Calu3 (cell line): ENCODE measurements around the gene ZBTB40. TPM values are rescaled to one million over a fixed set of nuclear protein-coding genes. Genes with fewer than 3 reads are reported as not detected.

Source experiments
- BruUV-seq: library from RNA; stranded (reverse); fragments of 400-500 nt; replicated peaks from 2 replicates; lab custom pipeline; 2021; lab: Mats Ljungman, UMichigan
- CTCF ChIA-PET: fragments of 300-600 bp; sonication (Branson Sonifier 250); formaldehyde crosslinking; loops from one replicate; lab custom pipeline; 2022; ENCODE audit warnings: antibody characterized with exemption; lab: Charles Lee
- DNase-seq: peaks from one replicate; pipeline ENCODE4 v3.0.0; 2022
- H3K27ac Mint-ChIP-seq: one replicate; pipeline ENCODE4 v1.8.0; 2022; ENCODE audit warnings: mixed read lengths; ENCODE audit not compliant: unreplicated experiment
- H3K27me3 Mint-ChIP-seq: one replicate; pipeline ENCODE4 v1.8.0; 2022; ENCODE audit warnings: mixed read lengths; ENCODE audit not compliant: unreplicated experiment
- H3K36me3 Mint-ChIP-seq: one replicate; pipeline ENCODE4 v1.8.0; 2022; ENCODE audit warnings: mild to moderate bottlenecking, moderate library complexity, mixed read lengths; ENCODE audit not compliant: insufficient read depth, unreplicated experiment
- H3K4me1 Mint-ChIP-seq: one replicate; pipeline ENCODE4 v1.8.0; 2022; ENCODE audit warnings: mild to moderate bottlenecking, low read depth, mixed read lengths; ENCODE audit not compliant: unreplicated experiment
- H3K4me3 Mint-ChIP-seq: one replicate; pipeline ENCODE4 v1.8.0; 2022; ENCODE audit warnings: mild to moderate bottlenecking, low read depth, moderate library complexity, mixed read lengths; ENCODE audit not compliant: unreplicated experiment
- H3K9me3 Mint-ChIP-seq: one replicate; pipeline ENCODE4 v1.8.0; 2022; ENCODE audit warnings: low read depth, mixed read lengths; ENCODE audit not compliant: unreplicated experiment
- CTCF ChIP-seq: fragments of 200-600 bp; IDR thresholded peaks from one replicate; pipeline ENCODE4 v1.8.0; 2022; ENCODE audit warnings: antibody characterized with exemption; ENCODE audit not compliant: unreplicated experiment
- intact Hi-C: fragments of 100-400 bp; cut with micrococcal nuclease; formaldehyde crosslinking; loops from one replicate; pipeline ENCODE4 v1.10.0; 2022; ENCODE audit not compliant: unreplicated experiment
- total RNA-seq: library from RNA; stranded (reverse); gene quantifications from 2 replicates; pipeline ENCODE4 v1.2.3, GENCODE V29; 2022

Gene ZBTB40
- total RNA-seq, 1 experiment from 2014 or later = 18.7 TPM

- CTCF ChIA-PET = interaction anchor here (1.4 kb wide), 1 partner anchor 22 kb away, joined by 3 read pairs; no protein-coding TSS in a partner anchor
- Mint-ChIP-seq H3K27me3 (no peaks in the 10 kb centered on the region), H3K27ac (no peak overlapping the region), H3K9me3 (no peaks in the 10 kb centered on the region), H3K4me3 (no peak overlapping the region), H3K4me1 (no peaks in the 10 kb centered on the region), H3K36me3 (peaks cover 6% of the 10 kb centered on the region)
- TF ChIP-seq CTCF = no peak
- no peak for DNase-seq
- BruUV-seq = no TSS peak
- intact Hi-C loops = no loop called here
Observed at GRCh38 chr1:22520871-22521270, 69.2 kb downstream of the ZBTB40 start.

- BruUV-seq = no TSS peak
- no peak overlapping the region for H3K4me3 Mint-ChIP-seq
- CTCF ChIA-PET = interaction anchor here (1.4 kb wide), 1 partner anchor 22 kb away, joined by 3 read pairs; no protein-coding TSS in a partner anchor
- no peak for TF ChIP-seq CTCF
- H3K27me3 Mint-ChIP-seq = no peaks in the 10 kb centered on the region
- intact Hi-C loops = no loop called here
- no peak overlapping the region for H3K27ac Mint-ChIP-seq
- peaks cover 6% of the 10 kb centered on the region for H3K36me3 Mint-ChIP-seq
- no peak for DNase-seq
- H3K9me3 Mint-ChIP-seq = no peaks in the 10 kb centered on the region
- no peaks in the 10 kb centered on the region for H3K4me1 Mint-ChIP-seq
Observed at GRCh38 chr1:22521692-22522091, 70.0 kb downstream of the ZBTB40 start.

GRCh38 chr1:22522221-22522743 is 70.6 kb downstream of the ZBTB40 start:
- intact Hi-C loops = no loop called here
- H3K27ac Mint-ChIP-seq = no peak overlapping the region
- no peaks in the 10 kb centered on the region for H3K9me3 Mint-ChIP-seq
- TF ChIP-seq CTCF = no peak
- H3K27me3 Mint-ChIP-seq = no peaks in the 10 kb centered on the region
- H3K36me3 Mint-ChIP-seq = peaks cover 6% of the 10 kb centered on the region
- no peaks in the 10 kb centered on the region for H3K4me1 Mint-ChIP-seq
- CTCF ChIA-PET = interaction anchor here (1.4 kb wide), 1 partner anchor 23 kb away, joined by 3 read pairs; no protein-coding TSS in a partner anchor
- BruUV-seq = no TSS peak
- H3K4me3 Mint-ChIP-seq = no peak overlapping the region
- no peak for DNase-seq

GRCh38 chr1:22524481-22524880 is 72.8 kb downstream of the ZBTB40 start:
- no peak for DNase-seq
- no peak overlapping the region for H3K4me3 Mint-ChIP-seq
- peaks cover 6% of the 10 kb centered on the region for H3K36me3 Mint-ChIP-seq
- H3K9me3 Mint-ChIP-seq = no peaks in the 10 kb centered on the region
- H3K27me3 Mint-ChIP-seq = no peaks in the 10 kb centered on the region
- intact Hi-C loops = no loop called here
- CTCF ChIA-PET = no interaction called here
- TF ChIP-seq CTCF = no peak
- no TSS peak for BruUV-seq
- no peaks in the 10 kb centered on the region for H3K4me1 Mint-ChIP-seq
- no peak overlapping the region for H3K27ac Mint-ChIP-seq
